Fibroblast of the conjunctiva (primary cell): Measurements from ENCODE around the gene NPR1.
"Not testable (repeated sequence)": the region's sequence is repeated elsewhere in the genome, so short reads cannot be mapped to it uniquely, and the experiment has no call there.

Experiments
- DNase-seq: peaks from one replicate; pipeline ENCODE4 v3.0.0-alpha.2; 2010; ENCODE audit warnings: low read depth

Gene NPR1

DNA sequence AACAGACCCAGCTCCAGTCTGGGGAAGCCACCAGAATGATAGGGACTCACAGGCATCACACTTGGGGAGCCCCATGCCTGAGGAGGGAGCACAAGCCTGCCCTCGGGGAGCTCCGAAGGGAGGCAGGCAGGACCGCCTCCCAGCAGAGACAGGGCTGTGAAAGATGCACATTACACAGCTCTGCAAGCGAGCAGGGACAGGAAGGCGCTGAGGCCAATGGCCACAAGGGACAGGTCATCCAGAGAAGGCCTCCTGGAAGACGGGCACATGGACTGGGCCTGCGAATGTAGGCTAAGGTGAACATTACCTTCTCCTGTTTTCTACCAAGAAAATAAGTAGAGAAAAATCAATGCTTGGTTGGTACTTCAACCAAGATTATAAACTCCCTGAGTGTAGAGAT lies 4.2 kb downstream of the NPR1 start:
- DNase-seq = no peak

DNA sequence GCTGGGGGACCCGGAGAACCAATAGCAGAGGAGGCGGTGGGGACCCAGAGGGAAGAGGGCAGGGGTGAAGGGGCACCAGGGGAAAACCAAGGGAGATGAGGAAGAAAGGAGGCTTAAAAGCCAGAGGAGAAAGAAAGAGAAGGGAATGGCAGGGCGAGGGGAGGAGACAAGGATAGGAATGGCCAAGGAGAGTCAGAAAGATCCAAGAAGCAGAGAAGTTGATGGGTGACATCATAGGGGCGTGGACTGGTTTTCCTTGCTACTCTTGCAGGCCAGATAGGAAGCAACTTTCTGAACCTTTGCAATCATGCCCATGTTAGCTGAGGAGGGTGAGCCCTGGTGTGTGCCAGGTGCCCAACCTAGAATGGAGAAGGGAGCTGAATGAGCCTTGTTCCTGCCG lies 5.4 kb downstream of the NPR1 start:
- DNase-seq = no peak

DNA sequence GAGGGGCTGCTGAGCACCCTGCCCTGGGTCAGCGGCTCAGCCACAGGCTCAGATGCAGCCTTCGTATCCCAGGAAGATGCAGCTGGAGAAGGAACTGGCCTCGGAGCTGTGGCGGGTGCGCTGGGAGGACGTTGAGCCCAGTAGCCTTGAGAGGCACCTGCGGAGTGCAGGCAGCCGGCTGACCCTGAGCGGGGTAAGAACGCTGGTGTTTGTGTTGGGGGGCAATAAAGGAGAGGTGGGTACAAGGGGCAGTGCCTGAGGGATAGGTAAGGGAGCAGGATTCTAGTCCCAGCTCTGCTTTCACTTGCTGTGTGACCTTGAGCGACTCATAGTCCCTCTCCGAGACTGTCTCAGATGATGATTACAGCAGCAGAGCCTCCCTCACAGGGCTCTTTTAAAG lies 6.4 kb downstream of the NPR1 start:
- no peak for DNase-seq

DNA sequence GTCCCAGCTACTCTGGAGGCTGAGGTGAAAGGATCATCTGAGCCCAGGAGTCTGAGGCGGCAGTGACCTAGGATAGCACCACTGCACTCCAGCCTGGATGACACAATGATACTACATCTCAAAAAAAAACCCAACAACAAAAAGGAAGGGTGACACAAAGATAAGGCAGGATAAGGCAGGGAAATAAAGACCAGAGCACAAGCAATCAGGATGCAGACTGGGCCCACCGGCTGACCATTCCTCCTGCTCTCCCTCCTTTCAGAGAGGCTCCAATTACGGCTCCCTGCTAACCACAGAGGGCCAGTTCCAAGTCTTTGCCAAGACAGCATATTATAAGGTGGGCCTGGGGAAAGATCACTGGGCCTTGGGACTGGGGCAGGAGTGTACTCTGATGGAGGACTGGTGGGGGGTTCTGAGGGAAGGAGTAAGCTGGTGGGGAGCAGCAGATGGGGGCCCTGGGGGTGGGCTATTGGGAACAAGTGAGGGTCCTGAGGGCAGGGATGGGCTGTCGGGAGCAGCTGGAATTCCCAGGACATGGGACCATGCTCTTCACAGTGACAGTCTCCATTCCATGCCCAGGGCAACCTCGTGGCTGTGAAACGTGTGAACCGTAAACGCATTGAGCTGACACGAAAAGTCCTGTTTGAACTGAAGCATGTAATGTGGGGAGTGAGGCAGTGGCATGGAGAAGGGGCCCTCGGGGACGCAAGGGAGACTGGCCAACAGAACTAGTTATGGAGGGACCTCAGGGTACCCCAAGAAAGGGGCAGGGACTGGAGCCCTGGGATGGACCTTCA lies 7.3 kb downstream of the NPR1 start:
- no peak for DNase-seq

DNA sequence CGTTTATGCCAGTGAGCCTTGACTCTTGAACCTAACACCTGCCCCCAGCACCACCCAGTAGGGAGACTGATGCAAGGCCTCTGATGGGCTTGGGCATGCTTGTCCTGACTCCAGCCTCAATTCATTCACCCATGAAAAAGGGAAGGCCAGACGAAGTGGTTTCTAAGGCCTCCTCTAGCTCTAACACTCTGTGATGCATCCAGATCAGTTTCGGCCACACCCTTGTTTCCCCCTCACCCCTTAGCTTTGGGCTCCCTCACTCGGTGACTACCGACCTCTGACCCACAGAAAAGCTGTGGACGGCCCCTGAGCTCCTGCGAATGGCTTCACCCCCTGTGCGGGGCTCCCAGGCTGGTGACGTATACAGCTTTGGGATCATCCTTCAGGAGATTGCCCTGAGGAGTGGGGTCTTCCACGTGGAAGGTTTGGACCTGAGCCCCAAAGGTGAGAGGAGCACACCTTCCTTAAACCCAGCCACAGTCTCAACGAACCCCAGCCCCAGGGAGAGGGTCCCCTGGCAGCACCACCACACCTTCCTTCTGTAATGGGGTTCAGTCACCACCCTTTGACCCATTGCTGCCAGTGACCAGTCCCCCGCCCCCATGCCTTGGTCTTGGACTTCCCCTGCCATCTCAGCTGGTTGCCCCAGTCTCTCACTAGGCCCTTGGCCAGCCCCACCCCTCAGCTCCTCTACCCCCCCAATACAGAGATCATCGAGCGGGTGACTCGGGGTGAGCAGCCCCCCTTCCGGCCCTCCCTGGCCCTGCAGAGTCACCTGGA lies 9.0 kb downstream of the NPR1 start:
- DNase-seq = no peak

DNA sequence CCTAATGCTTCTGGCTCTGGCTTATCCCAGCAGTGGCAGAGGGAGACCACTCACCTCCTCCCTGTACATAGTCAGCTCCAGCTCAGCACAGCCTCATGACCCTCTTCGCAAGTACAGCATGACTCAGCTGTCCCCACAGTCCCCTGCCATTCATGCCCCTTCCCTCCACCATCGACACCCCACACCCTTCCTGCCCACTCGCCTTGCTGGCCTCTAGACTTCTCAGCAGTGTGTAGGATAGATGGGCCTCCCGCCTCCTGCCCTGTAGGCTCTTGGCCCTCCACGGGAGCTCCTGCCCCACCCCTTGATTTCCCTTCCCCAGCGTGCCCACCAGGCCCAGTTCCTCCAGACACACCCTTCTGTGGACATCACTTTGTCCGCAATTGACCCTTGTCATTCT lies 9.8 kb downstream of the NPR1 start:
- DNase-seq = no peak

DNA sequence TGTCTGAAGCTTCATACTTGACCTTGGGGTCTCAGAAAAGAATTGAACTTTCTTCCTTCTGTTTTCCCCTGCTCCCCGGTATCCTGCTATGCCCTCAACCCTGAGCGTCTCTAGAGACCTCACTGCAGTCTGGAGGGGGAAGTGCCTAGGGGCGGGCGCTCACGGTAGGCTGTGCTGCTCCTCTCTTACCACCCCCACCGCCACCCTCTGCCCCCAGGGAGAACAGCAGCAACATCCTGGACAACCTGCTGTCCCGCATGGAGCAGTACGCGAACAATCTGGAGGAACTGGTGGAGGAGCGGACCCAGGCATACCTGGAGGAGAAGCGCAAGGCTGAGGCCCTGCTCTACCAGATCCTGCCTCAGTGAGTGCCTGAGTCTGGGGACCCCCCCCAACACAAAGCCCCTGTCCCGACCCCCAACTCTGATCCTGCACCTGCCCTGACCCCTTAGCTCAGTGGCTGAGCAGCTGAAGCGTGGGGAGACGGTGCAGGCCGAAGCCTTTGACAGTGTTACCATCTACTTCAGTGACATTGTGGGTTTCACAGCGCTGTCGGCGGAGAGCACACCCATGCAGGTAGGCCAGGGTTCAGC lies 10.3 kb downstream of the NPR1 start:
- DNase-seq = no peak

DNA sequence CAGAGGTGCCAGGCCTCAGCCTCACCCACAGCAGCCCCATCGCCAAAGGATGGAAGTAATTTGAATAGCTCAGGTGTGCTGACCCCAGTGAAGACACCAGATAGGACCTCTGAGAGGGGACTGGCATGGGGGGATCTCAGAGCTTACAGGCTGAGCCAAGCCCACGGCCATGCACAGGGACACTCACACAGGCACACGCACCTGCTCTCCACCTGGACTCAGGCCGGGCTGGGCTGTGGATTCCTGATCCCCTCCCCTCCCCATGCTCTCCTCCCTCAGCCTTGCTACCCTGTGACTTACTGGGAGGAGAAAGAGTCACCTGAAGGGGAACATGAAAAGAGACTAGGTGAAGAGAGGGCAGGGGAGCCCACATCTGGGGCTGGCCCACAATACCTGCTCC lies 15.0 kb downstream of the NPR1 start:
- no peak for DNase-seq

DNA sequence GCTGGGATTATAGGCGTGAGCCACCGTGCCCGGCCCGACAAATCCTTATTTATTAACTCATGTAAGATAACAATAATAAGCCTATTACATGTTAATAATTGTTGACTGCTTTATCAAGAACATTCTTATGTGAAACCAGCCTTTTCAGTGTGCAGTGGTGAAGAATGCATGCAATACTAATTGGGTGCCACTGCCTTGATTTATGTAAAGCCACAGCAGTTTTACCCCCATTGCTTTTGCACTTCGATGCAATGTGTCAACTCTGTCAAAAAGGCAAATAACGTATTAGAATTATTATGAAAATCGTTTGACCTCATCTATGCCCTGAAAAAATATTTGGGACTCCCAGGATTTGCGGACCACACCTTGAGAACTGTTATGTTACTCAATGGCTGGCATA lies 18.3 kb downstream of the NPR1 start:
- no peak for DNase-seq

DNA sequence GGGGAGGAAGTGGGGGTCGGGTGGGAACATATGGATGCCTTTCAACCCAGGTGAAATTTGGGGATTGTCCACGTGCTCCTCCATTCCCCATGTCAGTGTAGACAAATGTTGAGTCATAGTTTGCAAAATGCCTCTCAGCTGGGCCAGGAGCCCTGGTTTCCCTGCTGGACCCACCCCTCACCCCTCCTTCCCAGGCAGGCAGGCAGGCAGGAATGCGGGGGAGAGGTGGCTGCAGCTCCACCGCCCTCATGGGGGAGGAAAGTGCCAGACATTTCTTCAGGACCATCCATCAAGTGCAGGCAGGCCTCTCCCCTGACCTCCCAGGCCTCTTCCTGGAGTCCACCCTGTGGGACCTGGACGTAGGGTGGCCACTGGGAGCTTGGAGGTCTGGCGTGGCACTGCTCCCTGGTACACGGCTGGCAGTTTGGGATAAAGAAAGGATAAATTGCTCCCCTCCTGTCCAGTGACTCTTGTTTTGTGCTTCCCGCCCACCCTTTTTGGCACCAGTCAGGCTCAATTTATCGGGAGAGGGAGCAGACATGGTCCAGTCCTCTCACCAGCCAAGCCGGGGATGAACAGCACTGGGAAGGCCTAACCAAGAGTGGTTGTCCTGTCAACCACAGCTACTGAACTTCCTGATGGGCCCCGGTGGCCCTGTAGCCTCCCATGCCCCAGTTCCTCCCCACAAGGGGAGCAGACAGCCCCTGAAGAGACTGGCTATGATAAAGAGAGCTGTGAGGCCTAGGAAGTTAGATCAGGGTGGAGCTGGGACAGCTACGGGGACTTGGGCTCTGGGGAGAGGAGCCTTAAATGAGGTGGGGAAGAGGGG lies 18.9 kb downstream of the NPR1 start:
- no peak for DNase-seq

DNA sequence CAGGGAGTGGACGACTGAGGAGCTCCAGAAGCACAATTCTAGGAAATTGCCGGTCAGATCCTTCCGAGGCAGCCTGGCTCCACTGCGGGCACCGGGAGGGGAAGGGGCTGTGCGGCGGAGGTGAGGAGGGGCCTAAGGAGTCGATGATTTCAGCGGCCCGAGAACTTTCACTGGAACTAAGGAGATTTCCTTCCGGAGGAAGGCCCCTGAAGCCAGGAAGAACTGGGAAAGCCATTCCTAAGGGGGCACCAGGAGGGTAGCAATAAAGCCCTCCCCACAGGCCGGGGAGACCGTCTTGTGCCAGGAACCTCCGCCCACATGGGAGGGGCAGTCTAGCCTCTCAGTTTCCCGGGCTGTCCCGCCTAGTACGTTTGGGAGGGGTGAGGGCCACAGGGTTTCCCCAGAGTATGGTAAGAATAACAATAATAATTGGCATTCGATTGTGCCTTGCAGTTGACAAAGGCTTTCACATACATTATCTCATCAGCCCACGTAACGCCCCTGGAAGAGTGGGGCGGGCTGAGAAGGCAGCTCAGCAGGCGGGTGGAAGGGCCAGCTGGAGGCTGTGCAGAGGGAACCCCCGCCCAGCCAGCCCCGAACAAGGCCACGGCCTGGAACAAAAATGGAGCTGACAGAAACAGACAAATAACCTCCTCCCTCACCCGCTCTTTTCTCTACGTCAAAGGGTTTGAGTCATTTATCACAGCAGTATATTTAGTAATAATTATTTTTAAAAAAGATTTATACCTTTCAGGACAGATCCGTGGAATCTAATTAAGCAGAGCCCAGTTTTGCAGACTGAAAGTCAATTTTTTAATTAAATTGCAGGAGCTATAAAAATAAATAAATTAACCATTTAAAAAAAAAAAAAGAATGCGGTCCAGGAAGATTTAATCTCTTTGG lies 19.8 kb downstream of the NPR1 start:
- DNase-seq = no peak

DNA sequence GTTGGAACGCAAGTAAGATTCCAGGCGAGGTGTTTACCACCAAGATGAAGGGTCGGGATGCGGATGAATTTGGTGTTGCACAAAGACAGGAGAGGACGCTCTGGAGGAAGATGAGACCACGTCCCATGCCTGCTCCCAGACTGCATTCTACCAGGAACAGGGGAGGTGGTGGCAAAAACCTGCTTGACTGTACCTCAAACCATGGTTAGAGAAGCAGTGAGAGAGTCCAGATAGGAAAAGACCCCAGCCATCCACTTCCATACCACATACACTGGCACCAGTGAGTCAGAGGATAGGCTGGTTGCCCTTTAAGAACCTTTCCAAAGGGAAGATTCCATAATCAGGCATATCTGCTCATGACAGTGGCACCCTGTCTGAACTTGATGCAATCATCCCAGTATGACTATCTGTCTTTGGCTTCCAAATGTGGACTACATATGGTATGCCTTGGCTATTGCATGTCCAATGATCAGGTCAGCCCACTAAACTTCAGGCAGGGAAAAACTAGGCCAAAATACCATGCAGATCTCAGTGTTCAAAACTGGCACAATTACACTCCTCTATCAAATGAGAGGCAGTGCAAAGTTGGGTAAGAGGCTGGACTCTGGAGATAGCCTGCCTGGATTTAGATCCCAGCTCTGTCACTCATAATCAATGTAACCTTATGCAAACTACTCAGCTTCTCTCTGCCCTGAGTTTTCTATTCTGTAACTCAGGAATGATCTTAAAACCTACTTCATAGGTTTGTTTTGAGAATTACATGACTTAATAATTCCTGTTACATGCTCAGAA lies 20.6 kb downstream of the NPR1 start:
- DNase-seq = no peak

DNA sequence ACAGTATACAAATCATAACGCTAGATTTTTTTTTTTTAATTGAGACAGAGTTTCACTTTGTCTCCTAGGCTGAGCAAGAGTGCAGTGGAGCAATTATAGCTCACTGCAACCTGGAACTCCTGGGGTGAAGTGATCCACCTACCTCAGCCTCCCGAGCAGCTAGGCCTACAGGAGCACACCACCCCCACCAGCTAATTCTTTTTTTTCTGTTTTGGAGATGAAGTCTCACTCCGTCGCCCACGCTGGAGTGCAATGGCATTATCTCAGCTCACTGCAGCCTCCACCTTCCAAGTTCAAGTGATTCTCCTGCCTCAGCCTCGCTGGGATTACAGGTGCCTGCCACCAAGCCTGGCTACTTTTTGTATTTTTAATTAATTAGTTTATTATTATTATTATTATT lies 21.3 kb downstream of the NPR1 start:
- DNase-seq = no peak

DNA sequence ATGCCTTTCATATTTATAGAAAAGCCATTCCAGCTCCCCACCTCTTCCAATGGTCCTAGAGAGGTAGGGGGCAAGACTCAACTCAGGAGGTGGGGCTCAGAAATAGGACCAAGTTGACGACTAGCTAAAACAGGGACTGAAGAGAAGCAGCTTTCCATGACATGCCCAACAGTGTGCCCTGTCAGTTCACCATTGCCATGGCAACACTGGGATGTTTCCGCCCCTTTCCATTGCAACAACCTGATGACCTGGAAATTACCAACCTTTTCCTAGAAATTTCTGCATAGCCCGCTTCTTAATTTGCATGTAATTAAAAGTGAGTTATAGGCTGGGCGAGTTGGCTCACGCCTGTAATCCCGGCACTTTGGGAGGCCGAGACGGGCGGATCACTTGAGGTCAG lies 27.0 kb downstream of the NPR1 start:
- DNase-seq = no peak

DNA sequence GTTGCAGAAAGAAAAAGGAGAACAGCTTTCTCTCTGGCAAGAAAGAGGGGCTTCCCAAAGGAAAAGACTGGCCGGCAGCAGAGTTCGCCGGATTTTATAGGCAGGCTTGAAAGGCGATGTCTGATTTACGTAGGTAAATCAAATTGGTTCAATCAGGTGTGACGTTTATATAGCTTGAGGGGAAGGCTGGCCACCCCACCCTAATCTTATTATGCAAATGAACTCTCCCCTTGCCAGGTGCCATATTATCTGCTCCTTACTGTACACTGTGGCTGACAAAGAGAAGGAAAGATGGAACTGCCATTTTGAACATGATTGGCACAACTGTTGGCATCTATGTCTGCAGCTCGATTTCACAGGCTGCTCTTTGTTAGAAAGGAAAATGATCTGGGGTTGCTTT lies 32.5 kb downstream of the NPR1 start:
- no peak for DNase-seq

DNA sequence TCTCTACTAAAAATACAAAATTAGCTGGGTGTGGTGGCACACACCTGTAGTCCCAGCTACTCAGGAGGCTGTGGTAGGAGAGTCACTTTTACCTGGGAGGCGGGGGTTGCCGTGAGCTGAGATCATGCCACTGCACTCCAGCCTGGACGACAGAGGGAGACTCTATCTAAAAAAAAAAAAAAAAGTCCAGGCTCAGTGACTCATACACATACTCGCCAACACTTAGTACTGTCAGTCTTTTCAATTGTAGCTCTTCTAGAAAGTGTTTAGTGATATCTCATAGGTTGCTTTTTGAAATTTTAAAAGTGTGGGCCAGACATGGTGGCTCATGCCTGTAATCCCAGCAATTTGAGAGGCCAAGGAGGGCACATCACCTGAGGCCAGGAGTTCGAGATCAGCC lies 37.7 kb downstream of the NPR1 start:
- DNase-seq = not testable (repeated sequence)

DNA sequence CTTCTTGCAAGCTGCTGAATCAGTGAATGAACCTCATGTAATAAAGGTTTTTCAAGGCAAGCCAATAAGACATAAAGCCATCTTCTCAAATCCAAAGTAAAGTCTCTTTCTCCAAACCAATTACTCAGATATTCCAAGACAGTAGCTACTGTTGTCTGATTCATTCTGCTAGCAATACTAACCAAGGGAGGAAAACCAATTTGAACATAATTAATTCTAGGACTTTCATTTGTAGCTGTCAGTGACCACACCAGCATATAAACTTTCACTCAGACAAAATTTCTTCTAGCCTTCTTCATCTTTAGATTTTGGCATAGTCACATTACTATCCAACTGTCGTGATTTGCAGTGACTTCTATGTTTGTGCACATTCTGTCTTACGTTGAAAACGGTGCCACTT lies 38.8 kb downstream of the NPR1 start:
- DNase-seq = no peak

DNA sequence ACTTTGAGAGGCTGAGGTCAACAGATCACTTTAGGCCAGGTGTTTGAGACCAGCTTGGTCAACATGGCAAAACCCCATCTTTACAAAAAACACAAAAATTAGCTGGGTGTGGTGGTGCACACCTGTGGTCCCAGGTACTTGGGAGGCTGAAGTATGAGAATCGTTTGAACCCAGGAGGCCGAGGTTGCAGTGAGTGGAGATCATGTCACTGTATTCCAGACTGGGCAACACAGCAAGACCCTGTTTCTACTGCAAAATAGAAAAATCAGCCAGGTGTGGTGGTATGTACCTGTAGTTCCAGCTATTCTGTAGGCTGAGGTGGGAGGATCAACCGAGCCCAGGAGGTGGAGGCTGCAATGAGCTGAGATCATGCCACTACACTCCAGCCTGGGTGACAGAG lies 45.2 kb downstream of the NPR1 start:
- DNase-seq = no peak

DNA sequence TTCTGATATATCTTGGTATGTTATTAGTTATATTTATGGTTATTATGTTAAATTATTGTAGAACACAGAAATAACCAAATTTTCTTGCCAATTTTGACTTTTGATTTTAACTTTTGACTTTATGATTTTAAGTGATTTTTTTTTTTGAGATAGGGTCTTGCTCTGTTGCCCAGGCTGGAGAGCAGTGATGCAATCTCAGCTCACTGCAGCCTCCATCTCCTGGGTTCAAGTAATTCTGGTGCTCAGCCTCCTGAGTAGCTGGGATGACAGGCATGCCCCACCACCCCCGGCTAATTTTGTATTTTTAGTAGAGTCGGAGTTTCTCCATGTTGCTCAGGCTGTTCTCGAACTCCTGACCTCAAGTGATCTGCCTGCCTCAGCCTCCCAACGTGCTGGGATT lies 46.1 kb downstream of the NPR1 start:
- not testable (repeated sequence) for DNase-seq

DNA sequence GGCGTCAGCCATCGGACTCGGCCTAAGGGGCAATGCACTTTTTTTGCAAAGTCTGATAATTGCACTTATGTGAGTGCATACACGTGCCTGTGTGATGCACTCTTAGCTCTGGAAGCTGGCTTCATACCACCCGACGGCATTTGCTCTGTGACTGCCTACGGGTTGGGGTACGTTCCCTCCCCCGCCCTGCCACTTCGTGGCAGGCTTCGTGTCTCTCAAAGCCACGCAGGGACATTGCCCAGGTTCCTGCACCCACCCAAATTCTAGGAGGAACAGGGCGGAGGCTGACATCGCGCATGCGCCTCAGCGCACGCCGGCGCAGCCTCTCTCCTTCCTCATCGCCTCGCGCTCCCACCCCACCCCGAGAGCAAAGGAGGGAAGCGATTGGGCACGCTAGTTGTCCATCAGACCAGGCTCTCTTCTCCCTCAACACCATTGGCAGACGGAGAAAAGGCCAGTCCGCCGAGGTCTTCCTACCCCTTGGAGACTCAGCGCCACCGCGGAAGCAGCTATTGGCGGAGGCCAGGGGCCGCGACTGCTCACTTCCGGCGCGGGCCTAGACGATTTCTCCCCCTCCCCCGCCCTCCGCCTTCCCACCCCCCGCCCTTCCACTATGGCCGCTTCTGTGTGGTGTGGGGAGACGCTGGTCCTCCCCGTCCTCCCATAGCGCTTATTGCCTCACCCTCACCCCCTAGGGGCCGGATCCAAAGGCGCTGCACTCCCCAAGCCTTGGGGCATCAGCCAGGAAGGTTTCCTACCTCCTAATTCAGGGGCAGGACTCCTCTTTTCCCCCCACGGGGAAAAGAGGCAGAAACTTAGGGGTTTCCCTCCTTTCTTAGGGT lies 49.2 kb downstream of the NPR1 start, which contains the start of gene INTS3:
INTS3 (plus strand) TSS at position 588 of the 842 bp plus-strand sequence. CDS start 585 bp downstream, outside the sequence.
- DNase-seq = peak; percentile 100
